Measurements from ENCODE around the gene ATP11A.

ATP11A gene

GRCh38 chr13:112744168-112745021 is 54.6 kb downstream of the ATP11A start:
- no peak for DNase-seq

- no peak for DNase-seq
Measured at GRCh38 chr13:112746044-112746443, 56.2 kb downstream of the ATP11A start.

- DNase-seq: no peak
Measured at GRCh38 chr13:112747256-112747655, 57.4 kb downstream of the ATP11A start.

- DNase-seq: no peak
Measured at GRCh38 chr13:112748947-112749735, 59.3 kb downstream of the ATP11A start.

GRCh38 chr13:112750570-112750969 is 60.7 kb downstream of the ATP11A start:
- DNase-seq: no peak

- DNase-seq: no peak
Measured at GRCh38 chr13:112751617-112752016, 61.8 kb downstream of the ATP11A start.

- DNase-seq: no peak
Measured at GRCh38 chr13:112752211-112752610, 62.4 kb downstream of the ATP11A start.

GRCh38 chr13:112752711-112753541 is 63.1 kb downstream of the ATP11A start:
- peak; percentile 10 for DNase-seq

GRCh38 chr13:112753833-112754232 is 64.0 kb downstream of the ATP11A start:
- DNase-seq: no peak

- no peak for DNase-seq
Measured at GRCh38 chr13:112754281-112755025, 64.6 kb downstream of the ATP11A start.

GRCh38 chr13:112755331-112755730 is 65.5 kb downstream of the ATP11A start:
- no peak for DNase-seq

- DNase-seq: no peak
Measured at GRCh38 chr13:112756081-112756480, 66.2 kb downstream of the ATP11A start.

- DNase-seq: no peak
Measured at GRCh38 chr13:112756511-112756966, 66.7 kb downstream of the ATP11A start.

- no peak for DNase-seq
Measured at GRCh38 chr13:112756967-112757758, 67.3 kb downstream of the ATP11A start.

GRCh38 chr13:112757759-112758086 is 67.9 kb downstream of the ATP11A start:
- DNase-seq: no peak

GRCh38 chr13:112759053-112759452 is 69.2 kb downstream of the ATP11A start:
- no peak for DNase-seq

- no peak for DNase-seq
Measured at GRCh38 chr13:112759827-112760226, 70.0 kb downstream of the ATP11A start.

GRCh38 chr13:112760435-112760834 is 70.6 kb downstream of the ATP11A start:
- DNase-seq: no peak

- no peak for DNase-seq
Measured at GRCh38 chr13:112760931-112761330, 71.1 kb downstream of the ATP11A start.

GRCh38 chr13:112761701-112762689 is 72.2 kb downstream of the ATP11A start:
- no peak for DNase-seq

All from CD4-positive, alpha-beta T cell treated with Interleukin-10 for 1 hour (primary cell).